Stimulated activated CD4-positive, alpha-beta T cell treated with anti-CD3 and anti-CD28 coated beads, TNF-alpha, amount 100 ng/mL, for 1 hour (primary cell): ENCODE results near the gene C12orf76.
"Not testable (repeated sequence)": the region's sequence is repeated elsewhere in the genome, so short reads cannot be mapped to it uniquely, and the experiment has no call there.

Source experiments
- DNase-seq, 3 donors: peaks; one replicate each; pipeline ENCODE4 v3.0.0-alpha.2; 2020; ENCODE audit warnings: low read depth in 3 of 3, low spot score in 1 of 3

Gene C12orf76

DNA sequence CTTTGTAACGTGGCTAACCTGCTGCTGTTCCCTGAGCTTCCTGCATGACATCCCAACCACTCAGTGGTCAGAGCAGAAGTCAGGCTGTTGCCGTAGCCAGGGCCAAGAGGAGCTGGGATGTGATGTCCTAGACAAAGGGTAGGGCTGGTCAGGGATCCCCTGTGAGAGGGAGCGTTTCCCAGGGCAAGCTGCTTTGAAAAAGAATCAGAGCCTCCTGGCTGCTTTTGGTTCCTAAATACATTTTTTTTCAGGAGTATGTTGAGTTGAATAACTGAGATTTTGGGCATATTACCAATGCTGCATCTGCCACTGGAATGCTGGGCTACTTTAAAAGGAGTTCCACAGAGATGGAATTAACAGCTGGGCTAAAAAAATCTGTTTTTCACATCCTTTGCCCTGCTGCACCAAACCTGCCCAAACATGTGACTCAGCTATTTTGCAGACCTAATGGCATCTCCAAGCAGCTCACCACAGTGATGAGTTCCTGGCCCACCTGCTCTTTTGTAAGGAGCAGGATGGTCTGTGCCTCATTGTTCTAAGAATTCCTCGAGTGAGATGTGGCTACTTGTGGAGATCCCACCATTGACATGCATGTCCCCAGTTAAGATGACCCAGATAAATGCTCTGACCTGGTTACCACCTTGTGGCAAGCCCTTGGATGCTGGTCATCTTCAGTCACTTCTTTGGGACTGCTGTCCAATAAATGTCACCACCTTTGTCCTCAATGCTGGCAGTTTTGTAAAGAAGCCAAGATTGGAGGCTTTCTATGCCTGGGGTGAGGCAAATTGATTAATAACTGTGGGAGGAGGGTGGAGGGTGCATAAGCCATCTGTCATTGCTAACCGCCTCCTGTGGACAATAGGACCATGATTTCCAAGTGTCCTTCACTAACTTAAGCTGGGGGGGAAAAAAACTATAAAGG, 25.0 kb downstream of the C12orf76 start:
- no peak for DNase-seq

DNA sequence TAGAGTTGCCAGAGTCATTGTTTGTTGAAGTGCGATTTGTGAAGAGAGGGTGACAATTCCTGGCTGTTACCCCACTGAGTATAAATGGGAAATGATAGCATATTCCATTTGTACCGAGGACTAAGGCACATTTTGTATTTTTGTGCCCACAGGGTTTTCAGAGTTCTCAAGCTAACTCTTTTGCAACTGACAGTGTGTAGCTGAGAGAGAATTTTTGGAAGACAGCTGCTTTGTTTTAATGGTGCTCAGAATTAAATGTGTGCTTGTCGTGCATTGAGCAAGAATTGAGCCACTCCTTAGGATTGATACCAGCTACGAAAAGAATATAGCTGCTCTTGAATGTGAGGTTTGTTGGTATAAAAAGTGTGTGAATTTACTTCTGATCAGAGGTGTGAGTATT, 27.4 kb downstream of the C12orf76 start:
- no peak for DNase-seq

- DNase-seq = no peak
Measured at GRCh38 chr12:110015132-110015531, 33.2 kb downstream of the C12orf76 start.

- DNase-seq = no peak
Measured at GRCh38 chr12:110012659-110013058, 35.7 kb downstream of the C12orf76 start.

GRCh38 chr12:110012137-110012536, 36.2 kb downstream of the C12orf76 start:
- no peak for DNase-seq

GRCh38 chr12:110010853-110011723, 37.2 kb downstream of the C12orf76 start:
- DNase-seq = no peak

GRCh38 chr12:110008681-110009398, 39.5 kb downstream of the C12orf76 start:
- DNase-seq = not testable (repeated sequence)

- DNase-seq = no peak
Measured at GRCh38 chr12:110007881-110008280, 40.4 kb downstream of the C12orf76 start.

GRCh38 chr12:110006115-110006514, 42.2 kb downstream of the C12orf76 start:
- DNase-seq = no peak

GRCh38 chr12:110005319-110005973, 42.9 kb downstream of the C12orf76 start:
- no peak for DNase-seq

DNA sequence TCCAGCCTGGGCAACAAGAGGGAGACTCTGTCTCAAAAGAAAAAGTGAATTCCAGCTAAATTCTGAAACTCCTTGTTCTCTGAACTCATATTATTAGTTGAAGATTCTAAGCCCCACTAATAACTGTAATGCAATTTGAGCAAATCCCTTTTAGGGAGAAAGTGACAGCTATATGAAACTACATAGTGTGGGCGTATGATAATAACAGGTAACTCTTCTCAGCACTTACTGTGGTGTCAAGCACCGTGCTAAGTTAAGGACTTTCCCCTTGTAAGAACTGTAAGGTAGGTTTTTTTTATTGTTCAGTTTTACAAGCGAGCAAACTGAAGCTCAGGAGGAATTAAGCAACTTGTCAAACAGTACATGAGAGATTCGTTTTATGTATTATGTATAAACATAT, 43.7 kb downstream of the C12orf76 start:
- no peak for DNase-seq

- DNase-seq = no peak
Measured at GRCh38 chr12:110002676-110003515, 45.4 kb downstream of the C12orf76 start.

- DNase-seq = no peak
Measured at GRCh38 chr12:110001596-110001995, 46.7 kb downstream of the C12orf76 start.

DNA sequence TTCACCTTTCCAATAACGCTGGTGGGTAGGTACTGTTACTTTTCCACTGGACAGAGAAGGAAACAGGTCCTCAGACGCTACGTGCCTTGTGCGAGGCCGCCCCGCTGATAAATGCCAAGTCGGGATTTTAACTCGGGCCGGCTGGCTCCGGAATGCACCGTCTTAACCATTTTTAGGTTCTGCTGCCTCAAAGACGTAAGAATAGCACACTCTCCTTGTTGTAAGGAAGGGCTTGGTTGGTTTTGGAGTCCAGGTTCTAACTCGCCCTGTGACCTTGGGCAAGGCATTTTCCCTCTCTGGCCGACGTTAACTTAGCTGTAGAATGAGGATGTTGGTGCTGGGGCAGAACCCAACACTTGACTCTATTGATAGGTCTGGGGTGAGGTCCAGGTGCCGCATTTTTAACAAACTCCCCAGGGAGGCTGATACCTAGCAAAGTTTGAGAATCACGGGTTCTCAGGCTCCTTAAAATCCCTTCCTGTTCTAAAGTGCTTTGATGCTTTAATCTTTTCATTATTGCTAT, 48.3 kb downstream of the C12orf76 start:
- DNase-seq = no peak

- no peak for DNase-seq
Measured at GRCh38 chr12:109999649-109999971, 48.7 kb downstream of the C12orf76 start.

- DNase-seq = peak; percentile 65 to 77 (median 76)
Measured at GRCh38 chr12:109998904-109999648, 49.2 kb downstream of the C12orf76 start, which contains the start of gene ANKRD13A. Gene ANKRD13A (plus strand): TSS chr12:109999430. CDS start chr12:109999689, 259 bp downstream.

- DNase-seq = no peak
Measured at GRCh38 chr12:109998241-109998903, 50.0 kb downstream of the C12orf76 start.

GRCh38 chr12:109997393-109997792, 50.9 kb downstream of the C12orf76 start:
- DNase-seq = no peak
